WTC11 (cell line): Measurements from ENCODE around the gene RPLP1. TPM values are rescaled to one million over a fixed set of nuclear protein-coding genes. Genes with fewer than 3 reads are reported as not detected.

ENCODE experiments used
- ATAC-seq: fragments of 200-7000 bp; cut with Tn5 transposase; 2 replicates; pipeline ENCODE4 v1.10.0; 2021; ENCODE audit warnings: mild to moderate bottlenecking, moderate library complexity
- CTCF ChIA-PET: fragments of 300-600 bp; sonication (Branson Sonifier 250); formaldehyde crosslinking; loops from one replicate; lab custom pipeline; 2021; ENCODE audit warnings: antibody characterized with exemption; lab: Charles Lee
- POLR2A ChIA-PET: fragments of 350-600 bp; sonication (Branson Sonifier 250); formaldehyde crosslinking; loops from one replicate; lab custom pipeline; 2021; ENCODE audit warnings: antibody characterized with exemption; lab: Charles Lee
- DNase-seq: peaks from one replicate; pipeline ENCODE4 v3.0.0; 2021; ENCODE audit warnings: low spot score
- H3K27ac Mint-ChIP-seq: 2 replicates; pipeline ENCODE4 v1.8.0; 2021; ENCODE audit warnings: mixed read lengths
- H3K27me3 Mint-ChIP-seq: 2 replicates; pipeline ENCODE4 v1.8.0; 2021; ENCODE audit warnings: low read depth, mild to moderate bottlenecking, moderate library complexity, mixed read lengths
- H3K36me3 Mint-ChIP-seq: 2 replicates; pipeline ENCODE4 v1.8.0; 2021; ENCODE audit warnings: mixed read lengths
- H3K4me1 Mint-ChIP-seq: 2 replicates; pipeline ENCODE4 v1.8.0; 2022; ENCODE audit warnings: mixed read lengths
- H3K4me3 Mint-ChIP-seq: 2 replicates; pipeline ENCODE4 v1.8.0; 2021; ENCODE audit warnings: mild to moderate bottlenecking, moderate library complexity, mixed read lengths
- H3K9me3 Mint-ChIP-seq: 2 replicates; pipeline ENCODE4 v1.8.0; 2021; ENCODE audit warnings: mixed read lengths
- AFF4 ChIP-seq: sonication (generic); formaldehyde crosslinking; IDR thresholded peaks from 2 replicates; pipeline ENCODE4 v1.8.1; 2023; ENCODE audit warnings: mild to moderate bottlenecking, missing genetic modification reagents, borderline replicate concordance
- AR ChIP-seq: fragments of 250-450 bp; sonication (Bioruptor Pico); IDR thresholded peaks from 2 replicates; pipeline ENCODE4 v1.9.0; 2021; ENCODE audit warnings: mild to moderate bottlenecking
- ATF3 ChIP-seq: sonication (generic); formaldehyde crosslinking; conservative IDR thresholded peaks from 2 replicates; pipeline ENCODE4 v1.8.1; 2022; ENCODE audit warnings: mild to moderate bottlenecking, missing genetic modification reagents
- CBFB ChIP-seq: sonication (generic); formaldehyde crosslinking; IDR thresholded peaks from 2 replicates; pipeline ENCODE4 v1.8.1; 2022; ENCODE audit warnings: mild to moderate bottlenecking, low read depth, missing genetic modification reagents
- E2F1 ChIP-seq: sonication (generic); formaldehyde crosslinking; IDR thresholded peaks from 2 replicates; pipeline ENCODE4 v1.8.0; 2022; ENCODE audit warnings: mild to moderate bottlenecking, missing genetic modification reagents
- E2F5 ChIP-seq: sonication (generic); formaldehyde crosslinking; IDR thresholded peaks from 2 replicates; pipeline ENCODE4 v1.8.1; 2022; ENCODE audit warnings: mild to moderate bottlenecking, moderate library complexity, missing genetic modification reagents
- FOXP4 ChIP-seq: sonication (generic); formaldehyde crosslinking; IDR thresholded peaks from 2 replicates; pipeline ENCODE4 v1.8.0; 2022; ENCODE audit warnings: mild to moderate bottlenecking, missing genetic modification reagents
- HMGA2 ChIP-seq: fragments of 250-450 bp; sonication (Bioruptor Pico); IDR thresholded peaks from 2 replicates; pipeline ENCODE4 v1.4.0; 2021; ENCODE audit warnings: mild to moderate bottlenecking, moderate library complexity
- PRRX2 ChIP-seq: fragments of 250-450 bp; sonication (Bioruptor Pico); IDR thresholded peaks from 2 replicates; pipeline ENCODE4 v1.8.0; 2021; ENCODE audit warnings: mild to moderate bottlenecking
- STAT6 ChIP-seq: sonication (generic); formaldehyde crosslinking; conservative IDR thresholded peaks from 2 replicates; pipeline ENCODE4 v1.8.1; 2023; ENCODE audit warnings: mild to moderate bottlenecking, low read depth, missing genetic modification reagents, moderate library complexity
- USF2 ChIP-seq: sonication (generic); formaldehyde crosslinking; IDR thresholded peaks from 2 replicates; pipeline ENCODE4 v1.8.1; 2023; ENCODE audit warnings: mild to moderate bottlenecking, missing genetic modification reagents, moderate library complexity
- ZNF138 ChIP-seq: sonication (generic); formaldehyde crosslinking; conservative IDR thresholded peaks from 2 replicates; pipeline ENCODE4 v1.8.1; 2022; ENCODE audit warnings: mild to moderate bottlenecking, moderate library complexity, missing genetic modification reagents
- ZNF219 ChIP-seq: sonication (generic); formaldehyde crosslinking; IDR thresholded peaks from 2 replicates; pipeline ENCODE4 v1.8.0; 2023; ENCODE audit warnings: missing genetic modification reagents, mild to moderate bottlenecking, borderline replicate concordance
- total RNA-seq: library from RNA; stranded (reverse); gene quantifications from 3 replicates; pipeline ENCODE4 v1.2.3, GENCODE V29; 2021

RPLP1 gene
- total RNA-seq, 1 experiment from 2014 or later = 2,441 TPM

GRCh38 chr15:69452692-69453521 is at the start of gene RPLP1 (continued):
- peak; percentile 85; the same call in 1 of the 2 replicates for TF ChIP-seq AFF4 (CRISPR knock-in tag)
- TF ChIP-seq PRRX2 (CRISPR knock-in tag) = no peak
- peak; percentile 94 for TF ChIP-seq FOXP4 (CRISPR knock-in tag)
- 0 out of 2 replicates have a peak, but pooled peaks have one; percentile 21 for TF ChIP-seq AR (CRISPR knock-in tag)
- no peak for TF ChIP-seq ATF3 (CRISPR knock-in tag)
- peak; percentile 85 for TF ChIP-seq E2F1
- TF ChIP-seq ZNF138 (CRISPR knock-in tag) = peak; percentile 76; the same call in 1 of the 2 replicates
- TF ChIP-seq USF2 (CRISPR knock-in tag) = peak; percentile 59
- no peak for TF ChIP-seq HMGA2
- no peak for TF ChIP-seq CBFB (CRISPR knock-in tag)
- peak; percentile 59 for TF ChIP-seq E2F5 (CRISPR knock-in tag)

- H3K4me1 Mint-ChIP-seq = no peaks in the 10 kb centered on the region
- no peak for ATAC-seq
- TF ChIP-seq HMGA2 (no peak), USF2 (CRISPR knock-in tag) (no peak), STAT6 (CRISPR knock-in tag) (no peak), ZNF219 (CRISPR knock-in tag) (no peak), AR (CRISPR knock-in tag) (no peak)
Observed at GRCh38 chr15:69403594-69403993, 49.0 kb upstream of the RPLP1 start.

More at GRCh38 chr15:69403594-69403993, 49.0 kb upstream of the RPLP1 start:
- no peaks in the 10 kb centered on the region for H3K27me3 Mint-ChIP-seq
- ChIA-PET CTCF (interaction anchor here (1.1 to 2.4 kb wide), 3 partner anchors 8 to 372 kb away, joined by 3 to 7 read pairs (median 3); no protein-coding TSS in a partner anchor), POLR2A (no interaction called here)
- no peak for DNase-seq
- H3K27ac Mint-ChIP-seq = no peak overlapping the region
- H3K9me3 Mint-ChIP-seq = no peaks in the 10 kb centered on the region
- H3K36me3 Mint-ChIP-seq = no peaks in the 10 kb centered on the region
- H3K4me3 Mint-ChIP-seq = no peak overlapping the region
